Endothelial cell (in vitro differentiated cells): Measurements from ENCODE around the gene FAM149B1. TPM values are rescaled to one million over a fixed set of nuclear protein-coding genes. Genes with fewer than 3 reads are reported as not detected.

ENCODE experiments used
- DNase-seq: peaks from one replicate; pipeline ENCODE4 v3.0.0; 2021; ENCODE audit warnings: low spot score
- H3K27ac Mint-ChIP-seq: one replicate; pipeline ENCODE4 v1.8.0; 2021; ENCODE audit warnings: mixed read lengths, inconsistent platforms; ENCODE audit not compliant: unreplicated experiment
- H3K27me3 Mint-ChIP-seq: one replicate; pipeline ENCODE4 v1.8.0; 2021; ENCODE audit warnings: mild to moderate bottlenecking, moderate library complexity, mixed read lengths, inconsistent platforms; ENCODE audit not compliant: unreplicated experiment
- H3K36me3 Mint-ChIP-seq: one replicate; pipeline ENCODE4 v1.8.0; 2021; ENCODE audit warnings: mild to moderate bottlenecking, low read depth, mixed read lengths, inconsistent platforms; ENCODE audit not compliant: unreplicated experiment
- H3K4me1 Mint-ChIP-seq: one replicate; pipeline ENCODE4 v1.8.0; 2021; ENCODE audit warnings: mild to moderate bottlenecking, mixed read lengths, inconsistent platforms; ENCODE audit not compliant: unreplicated experiment
- H3K4me3 Mint-ChIP-seq: one replicate; pipeline ENCODE4 v1.8.0; 2021; ENCODE audit warnings: mild to moderate bottlenecking, mixed read lengths, inconsistent platforms; ENCODE audit not compliant: unreplicated experiment
- H3K9me3 Mint-ChIP-seq: one replicate; pipeline ENCODE4 v1.8.0; 2021; ENCODE audit warnings: mixed read lengths, inconsistent platforms; ENCODE audit not compliant: unreplicated experiment
- total RNA-seq: library from RNA; stranded (reverse); fragmentation: NEBNext Ultra II Directional; extraction: Animal tissue kit (Norgen Biotek cat#: 25700); gene quantifications from one replicate; pipeline ENCODE4 v1.2.1, GENCODE V29; 2021; ENCODE audit not compliant: unreplicated experiment
- TF ChIP-seq, protein P1 (sequence below): fragments of 200-600 bp; sonication (generic); IDR thresholded peaks from one replicate; pipeline ENCODE4 v1.5.0; 2021; ENCODE audit warnings: antibody characterized with exemption; ENCODE audit not compliant: unreplicated experiment

The FAM149B1 gene
- total RNA-seq, 1 donor from 2014 or later: 24.8 TPM

DNA sequence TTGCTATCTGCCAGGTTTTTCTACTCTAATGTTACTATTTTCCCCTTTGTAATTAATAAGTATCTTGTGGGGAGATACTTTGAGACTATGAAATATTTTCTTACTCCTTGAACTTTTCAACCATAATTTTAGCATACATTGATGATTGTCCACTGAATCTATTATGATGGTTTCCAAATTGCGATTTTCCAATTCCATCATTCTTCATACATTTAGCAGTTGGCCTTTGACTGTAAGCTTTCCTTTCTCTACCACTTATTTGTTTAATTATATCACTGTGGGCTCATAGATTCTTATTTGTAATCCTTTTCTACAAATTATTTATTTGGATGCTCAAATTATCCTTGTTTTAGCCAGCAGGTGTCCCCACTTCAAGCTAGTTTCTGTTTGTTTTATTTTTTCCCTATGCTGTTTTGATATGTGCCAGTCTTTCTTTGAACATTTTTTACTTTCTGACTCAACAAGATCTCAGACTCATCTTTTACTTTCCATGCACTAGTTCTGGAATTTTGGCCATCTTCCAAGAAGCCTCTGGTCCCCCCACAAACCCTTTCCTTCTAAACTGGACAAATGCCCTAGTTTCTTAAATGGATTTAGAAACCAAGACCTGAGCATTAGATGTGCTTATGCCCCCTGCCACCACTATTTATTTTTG, 95.9 kb downstream of the FAM149B1 start:
- Mint-ChIP-seq H3K4me1 (no peaks in the 10 kb centered on the region), H3K27me3 (no peaks in the 10 kb centered on the region), H3K27ac (no peak overlapping the region), H3K4me3 (no peak overlapping the region), H3K9me3 (no peaks in the 10 kb centered on the region), H3K36me3 (peaks cover 6% of the 10 kb centered on the region)
- DNase-seq: no peak
- TF ChIP-seq, protein P1, sequence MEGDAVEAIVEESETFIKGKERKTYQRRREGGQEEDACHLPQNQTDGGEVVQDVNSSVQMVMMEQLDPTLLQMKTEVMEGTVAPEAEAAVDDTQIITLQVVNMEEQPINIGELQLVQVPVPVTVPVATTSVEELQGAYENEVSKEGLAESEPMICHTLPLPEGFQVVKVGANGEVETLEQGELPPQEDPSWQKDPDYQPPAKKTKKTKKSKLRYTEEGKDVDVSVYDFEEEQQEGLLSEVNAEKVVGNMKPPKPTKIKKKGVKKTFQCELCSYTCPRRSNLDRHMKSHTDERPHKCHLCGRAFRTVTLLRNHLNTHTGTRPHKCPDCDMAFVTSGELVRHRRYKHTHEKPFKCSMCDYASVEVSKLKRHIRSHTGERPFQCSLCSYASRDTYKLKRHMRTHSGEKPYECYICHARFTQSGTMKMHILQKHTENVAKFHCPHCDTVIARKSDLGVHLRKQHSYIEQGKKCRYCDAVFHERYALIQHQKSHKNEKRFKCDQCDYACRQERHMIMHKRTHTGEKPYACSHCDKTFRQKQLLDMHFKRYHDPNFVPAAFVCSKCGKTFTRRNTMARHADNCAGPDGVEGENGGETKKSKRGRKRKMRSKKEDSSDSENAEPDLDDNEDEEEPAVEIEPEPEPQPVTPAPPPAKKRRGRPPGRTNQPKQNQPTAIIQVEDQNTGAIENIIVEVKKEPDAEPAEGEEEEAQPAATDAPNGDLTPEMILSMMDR: peak; percentile 69

DNA sequence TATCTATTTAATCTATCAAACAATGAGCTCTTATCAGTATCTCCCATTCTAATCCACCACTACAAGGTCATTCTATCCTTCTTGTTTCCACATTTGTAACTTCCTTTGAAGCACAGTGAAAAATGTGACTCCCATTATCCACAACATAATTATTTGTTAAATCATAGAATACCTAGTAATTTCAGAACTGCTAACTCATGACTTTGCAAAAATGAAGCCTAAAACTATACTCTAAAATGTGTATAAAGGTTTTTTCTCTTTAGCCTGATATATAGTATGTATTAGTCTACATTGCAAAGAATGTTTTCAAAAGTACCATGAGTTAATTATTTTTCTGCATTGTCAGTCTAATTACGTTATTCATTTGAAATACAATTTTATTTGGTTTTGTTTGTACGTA, 96.5 kb downstream of the FAM149B1 start:
- H3K27me3 Mint-ChIP-seq: no peaks in the 10 kb centered on the region
- DNase-seq: no peak
- H3K4me3 Mint-ChIP-seq: no peak overlapping the region

DNA sequence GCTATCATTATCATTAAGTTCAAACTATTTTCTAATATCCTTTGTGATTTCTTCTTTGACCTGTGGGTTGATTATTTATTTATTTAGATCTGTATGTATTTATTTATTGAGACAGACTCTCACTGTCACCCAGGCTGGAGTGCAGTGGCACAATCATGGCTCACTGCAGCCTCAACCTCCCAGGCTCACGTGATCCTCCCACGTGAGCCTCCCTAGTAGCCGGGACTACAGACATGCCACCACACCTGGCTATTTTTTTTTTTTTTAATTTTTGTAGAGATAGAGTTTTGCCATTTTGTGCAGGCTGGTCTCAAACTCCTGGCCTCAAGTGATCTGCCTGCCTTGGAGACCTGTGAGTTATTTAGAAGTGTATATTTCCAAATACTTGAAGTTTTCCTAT, 113.2 kb downstream of the FAM149B1 start:
- H3K27me3 Mint-ChIP-seq: no peaks in the 10 kb centered on the region
- no peaks in the 10 kb centered on the region for H3K36me3 Mint-ChIP-seq
- H3K4me3 Mint-ChIP-seq: no peak overlapping the region
- H3K9me3 Mint-ChIP-seq: no peaks in the 10 kb centered on the region
- DNase-seq: no peak
- TF ChIP-seq, protein P1: no peak
- H3K27ac Mint-ChIP-seq: no peak overlapping the region
- no peaks in the 10 kb centered on the region for H3K4me1 Mint-ChIP-seq

More for the DNA sequence above, 96.5 kb downstream of the FAM149B1 start:
- Mint-ChIP-seq H3K9me3 (no peaks in the 10 kb centered on the region), H3K36me3 (no peaks in the 10 kb centered on the region), H3K4me1 (no peaks in the 10 kb centered on the region), H3K27ac (no peak overlapping the region)
- TF ChIP-seq, protein P1: no peak

DNA sequence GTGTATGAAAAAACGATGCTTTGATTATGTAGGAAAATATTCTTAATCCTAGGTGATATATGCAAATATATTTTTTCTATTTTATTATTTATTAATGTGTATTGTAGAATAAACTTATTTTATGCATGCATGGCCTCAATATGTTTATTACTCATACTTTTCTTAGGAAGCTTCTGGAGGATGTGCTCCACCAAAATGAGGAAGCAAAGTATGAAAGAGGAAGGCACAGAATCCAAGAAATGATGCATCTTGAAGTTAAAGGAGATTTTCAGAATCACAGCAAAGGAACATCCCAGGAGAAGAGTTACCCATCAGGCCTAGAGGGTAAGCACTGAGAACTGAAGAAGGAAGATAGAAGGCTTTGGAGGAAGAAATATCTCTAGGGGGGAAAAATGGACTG, 119.5 kb downstream of the FAM149B1 start:
- no peak overlapping the region for H3K4me3 Mint-ChIP-seq
- H3K27me3 Mint-ChIP-seq: no peaks in the 10 kb centered on the region

DNA sequence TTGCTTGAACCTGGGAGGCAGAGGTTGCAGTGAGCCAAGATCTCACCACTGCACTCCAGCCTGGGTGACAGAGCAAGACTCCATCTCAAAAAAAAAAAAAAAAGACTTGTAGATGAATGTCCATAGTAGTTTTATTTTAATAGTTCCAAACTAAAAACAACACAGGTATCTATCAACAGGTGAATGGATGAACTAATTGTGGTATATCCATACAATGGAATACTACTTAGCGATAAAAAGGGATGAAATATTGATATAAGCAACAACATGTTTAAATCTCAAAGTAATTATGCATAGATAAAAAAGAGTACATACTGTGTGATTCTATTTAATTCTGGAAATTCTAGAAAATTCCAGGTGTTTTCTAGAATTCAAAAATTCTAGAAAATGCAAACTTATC, 122.0 kb downstream of the FAM149B1 start:
- TF ChIP-seq, protein P1: no peak
- Mint-ChIP-seq H3K4me1 (no peaks in the 10 kb centered on the region), H3K27me3 (no peaks in the 10 kb centered on the region), H3K4me3 (no peak overlapping the region), H3K27ac (no peak overlapping the region), H3K9me3 (peaks cover 3% of the 10 kb centered on the region), H3K36me3 (no peaks in the 10 kb centered on the region)
- no peak for DNase-seq

More for the DNA sequence above, 119.5 kb downstream of the FAM149B1 start:
- Mint-ChIP-seq H3K36me3 (no peaks in the 10 kb centered on the region), H3K9me3 (peaks cover 3% of the 10 kb centered on the region), H3K27ac (no peak overlapping the region), H3K4me1 (no peaks in the 10 kb centered on the region)
- no peak for DNase-seq
- TF ChIP-seq, protein P1: no peak
